Activated T-cell treated with anti-CD3 and anti-CD28 coated beads for 4 hours (primary cell): ENCODE data around the gene TXNDC5.

ENCODE experiments used
- DNase-seq: peaks from one replicate; pipeline ENCODE4 v3.0.0-alpha.2; 2020

The TXNDC5 gene

GRCh38 chr6:7848229-7848628 is 62.4 kb downstream of the TXNDC5 start:
- no peak for DNase-seq

DNA sequence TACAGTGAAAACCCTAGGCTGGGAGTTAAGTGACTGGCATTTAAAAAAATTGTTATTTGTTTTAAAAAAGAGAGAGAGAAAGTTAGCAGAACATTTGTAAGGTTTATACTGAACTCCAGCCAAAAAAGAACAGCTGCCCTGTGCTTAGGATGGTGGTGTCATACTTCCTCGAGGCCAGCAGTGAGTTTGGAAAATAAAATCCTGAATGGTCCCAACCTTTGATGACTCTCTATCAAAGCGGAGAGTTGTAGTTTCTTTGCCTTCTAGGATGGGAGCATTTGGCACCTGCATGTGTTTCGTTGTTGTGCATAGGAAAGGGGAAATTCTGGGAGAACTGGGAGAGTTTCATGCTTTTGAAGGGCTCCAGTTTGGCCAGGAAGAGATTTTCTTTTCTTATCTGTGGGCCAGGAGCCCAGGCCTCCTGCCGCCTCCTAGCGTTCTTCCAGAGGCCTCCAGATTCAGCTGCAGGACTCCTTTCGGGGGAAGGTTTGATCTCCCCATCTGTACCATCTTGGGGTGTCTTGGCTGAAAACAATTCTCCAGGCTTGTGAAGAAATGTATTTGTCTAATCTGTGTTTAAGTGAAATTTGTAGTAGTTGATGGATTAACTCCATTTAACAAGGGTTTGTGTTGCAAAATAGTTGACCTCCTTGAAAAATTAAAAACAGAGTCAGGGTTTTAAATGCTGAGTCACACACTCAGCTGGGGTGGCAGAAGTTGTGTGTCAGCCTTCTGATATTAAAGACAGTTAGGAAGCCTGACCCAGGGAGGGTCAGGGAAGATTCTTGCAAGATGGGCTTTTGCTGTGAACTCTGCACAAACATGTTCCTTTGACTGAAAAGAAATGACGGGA is 63.4 kb downstream of the TXNDC5 start:
- no peak for DNase-seq

DNA sequence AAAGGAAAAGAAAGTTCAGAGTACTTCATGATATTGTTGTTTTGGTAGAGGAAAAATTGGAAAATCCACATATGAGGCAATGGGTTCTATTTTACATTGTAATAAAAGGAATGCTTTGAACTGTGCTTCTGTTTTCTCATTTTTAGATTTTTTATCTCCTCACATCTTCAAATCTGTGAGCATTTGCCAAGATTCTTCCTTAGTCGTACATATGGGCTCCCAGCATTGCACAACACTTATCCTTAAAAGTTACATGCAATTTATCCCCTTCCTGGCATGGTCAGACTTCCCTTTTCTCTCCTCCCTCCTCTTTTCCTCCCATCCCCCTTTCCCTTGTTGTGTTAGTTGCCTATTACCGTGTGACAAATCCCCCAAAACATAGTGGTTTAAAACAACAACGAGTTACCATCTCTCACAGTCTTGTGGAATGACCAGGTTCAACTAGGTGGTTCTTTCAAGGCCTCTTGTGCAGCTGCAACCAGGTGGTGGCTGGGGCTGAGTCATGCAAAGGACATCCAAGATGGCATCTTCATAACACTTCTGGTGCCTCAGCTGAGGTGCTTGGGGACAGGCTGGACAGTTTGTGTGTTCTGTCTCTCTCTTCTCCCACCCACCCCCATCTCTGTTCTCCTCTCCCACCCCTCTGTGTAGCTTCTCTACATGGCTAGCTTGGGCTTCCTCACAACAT is 68.7 kb downstream of the TXNDC5 start:
- no peak for DNase-seq

DNA sequence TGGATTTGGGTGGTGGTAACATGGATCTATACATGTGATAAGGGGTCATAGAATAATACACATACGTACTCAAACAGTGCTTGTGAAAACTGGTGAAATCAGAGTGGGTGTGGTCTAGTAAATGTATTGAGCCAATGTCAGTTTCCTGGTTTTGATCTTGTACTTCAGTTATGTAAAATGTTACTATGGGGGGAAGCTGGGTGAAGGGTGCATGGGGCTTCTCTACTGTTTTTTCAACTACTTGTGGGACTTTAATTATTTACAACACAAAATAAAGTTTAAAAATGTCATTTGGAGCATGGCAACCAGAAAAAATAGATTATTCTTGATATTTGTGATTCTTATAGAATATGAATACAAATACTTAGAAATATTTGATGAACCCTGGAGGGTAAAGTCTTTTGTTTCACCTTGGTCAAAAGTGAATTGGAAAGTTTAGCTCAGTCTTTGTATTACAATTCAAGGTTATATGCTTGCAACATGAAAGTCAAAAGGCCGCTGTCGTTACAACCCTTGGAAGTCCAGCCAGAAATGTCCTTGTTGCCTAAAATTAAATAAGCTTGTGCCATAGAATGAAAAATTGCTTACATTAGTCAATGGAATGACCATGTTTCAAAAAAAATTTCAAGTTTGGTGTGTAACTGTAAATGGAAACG is 74.1 kb downstream of the TXNDC5 start:
- no peak for DNase-seq

DNA sequence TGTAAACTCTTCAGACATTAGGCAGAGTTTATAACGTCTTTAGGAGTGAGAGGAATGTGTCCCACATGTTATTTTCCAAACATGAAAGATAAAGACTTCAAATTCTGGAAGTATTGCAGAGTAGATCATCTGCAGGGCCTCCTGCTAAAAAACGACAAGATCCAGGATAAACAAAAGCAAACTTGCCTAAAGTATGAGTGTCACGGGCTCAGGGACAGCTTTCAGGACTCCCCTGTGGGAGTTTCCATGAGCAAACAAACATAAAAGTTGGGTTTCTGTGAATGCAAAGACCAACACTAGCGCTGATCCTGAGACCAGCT is 76.9 kb downstream of the TXNDC5 start:
- DNase-seq: no peak

DNA sequence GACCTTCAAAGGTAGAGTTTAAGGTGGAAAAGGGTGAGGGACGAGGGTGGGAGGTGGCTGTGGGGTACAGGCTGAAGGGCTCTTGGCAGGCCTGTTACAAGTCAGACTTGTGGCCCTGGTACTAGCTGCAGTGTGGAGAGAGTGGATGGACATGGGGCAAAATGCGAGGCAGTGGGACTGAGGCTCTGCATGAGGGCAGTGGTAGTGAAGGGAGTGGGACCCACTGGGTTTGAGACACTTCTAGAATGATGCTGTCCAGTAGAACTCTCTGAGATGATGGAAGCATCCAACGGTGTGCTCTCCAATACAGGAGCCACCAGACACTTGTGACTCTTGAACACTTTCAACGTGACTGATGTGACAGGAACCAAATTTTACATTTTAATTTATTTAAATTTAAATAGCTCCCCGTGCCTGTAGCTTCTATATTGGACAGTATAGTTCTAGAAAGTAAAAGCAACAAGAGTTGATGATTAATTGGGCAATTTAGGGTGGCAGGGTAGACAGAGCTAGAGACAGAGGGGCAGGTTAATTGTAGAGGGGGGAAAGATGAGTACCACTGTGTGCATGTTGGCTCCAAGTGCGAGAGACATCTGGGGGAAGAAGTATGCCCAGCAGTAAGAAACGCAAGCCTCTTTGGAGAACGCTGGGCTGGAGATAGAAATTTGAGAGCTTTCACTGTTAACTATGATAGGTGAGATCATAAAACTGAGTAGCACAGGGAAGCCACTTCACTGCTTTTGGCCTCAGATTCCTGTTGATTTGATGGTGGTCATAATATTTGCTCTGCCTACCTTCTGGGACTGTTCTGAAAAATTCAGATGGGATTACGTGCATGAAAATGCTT is 77.5 kb downstream of the TXNDC5 start:
- no peak for DNase-seq
